Urinary bladder (tissue), 4 donors: ENCODE results near the gene NPIPB2. TPM values are rescaled to one million over a fixed set of nuclear protein-coding genes. Genes with fewer than 3 reads are reported as not detected.
"Not testable (repeated sequence)": the region's sequence is repeated elsewhere in the genome, so short reads cannot be mapped to it uniquely, and the experiment has no call there.

Experiments used
- DNase-seq: peaks from one replicate; pipeline ENCODE4 v3.0.0-alpha.2; 2015; ENCODE audit errors: extremely low spot score
- H3K27ac ChIP-seq: one replicate; pipeline ENCODE4 v1.5.1; 2013; ENCODE audit warnings: low read depth, mild to moderate bottlenecking, moderate library complexity
- H3K36me3 ChIP-seq: one replicate; pipeline ENCODE4 v1.6.1; 2013; ENCODE audit warnings: mild to moderate bottlenecking, moderate library complexity; ENCODE audit not compliant: insufficient read depth
- H3K4me1 ChIP-seq: one replicate; pipeline ENCODE4 v1.6.1; 2013; ENCODE audit warnings: mild to moderate bottlenecking, moderate library complexity; ENCODE audit not compliant: insufficient read depth
- H3K4me3 ChIP-seq: one replicate; pipeline ENCODE4 v1.5.1; 2013; ENCODE audit warnings: low read depth, low read length
- WGBS: extraction: QIAGEN DNeasy Blood & Tissue Kit; methylation state at CpG from one replicate; pipeline ENCODE4 v1.1.7; 2013; 5-methylcytosine and 5-hydroxymethylcytosine counted together
- polyA plus RNA-seq: library from polyadenylated mRNA; stranded (reverse); fragments of 200-250 nt; gene quantifications from one replicate; pipeline ENCODE4 v1.2.3, GENCODE V29; 2013
- total RNA-seq: library from RNA; depleted of rRNA; stranded (reverse); fragments of >200 nt; gene quantifications from one replicate; pipeline ENCODE4 v1.2.3, GENCODE V29; 2014
- donor health status: healthy with polysubstance abuse.
- donor health status: healthy.

Gene NPIPB2
- total and polyA plus RNA-seq, 2 donors = 7.1 to 8.5 TPM

GRCh38 chr16:11948819-11949218 lies 7.0 kb upstream of the NPIPB2 start:
- no peak overlapping the region for H3K4me3 ChIP-seq
- no peaks in the 10 kb centered on the region for H3K36me3 ChIP-seq
- 88% methylated on average over 5 of the region's 5 CpGs for WGBS
- no peak for DNase-seq
- no peaks in the 10 kb centered on the region for H3K4me1 ChIP-seq
- H3K27ac ChIP-seq = no peak overlapping the region

- DNase-seq = no peak
- no peaks in the 10 kb centered on the region for H3K36me3 ChIP-seq
- 83% methylated on average over 3 of the region's 3 CpGs for WGBS
- H3K4me1 ChIP-seq = no peaks in the 10 kb centered on the region
- H3K27ac ChIP-seq = no peak overlapping the region
- no peak overlapping the region for H3K4me3 ChIP-seq
Observed at GRCh38 chr16:11946433-11946832, 4.6 kb upstream of the NPIPB2 start.

GRCh38 chr16:11927350-11927749 lies 14.5 kb downstream of the NPIPB2 start:
- DNase-seq, H3K36me3 ChIP-seq, H3K4me3 ChIP-seq, H3K27ac ChIP-seq, H3K4me1 ChIP-seq: not testable (repeated sequence)
- 85% methylated on average over 13 of the region's 13 CpGs for WGBS

GRCh38 chr16:11924046-11924445 lies 17.8 kb downstream of the NPIPB2 start:
- DNase-seq, H3K27ac ChIP-seq, H3K4me3 ChIP-seq, H3K36me3 ChIP-seq, H3K4me1 ChIP-seq: not testable (repeated sequence)
- WGBS = 80% methylated on average over 10 of the region's 10 CpGs

GRCh38 chr16:11916524-11917285 lies 25.1 kb downstream of the NPIPB2 start:
- H3K36me3 ChIP-seq = no peaks in the 10 kb centered on the region
- DNase-seq = peak; percentile 48
- peaks cover 2% of the 10 kb centered on the region for H3K4me1 ChIP-seq
- 38% methylated on average over 13 of the region's 13 CpGs for WGBS
- H3K4me3 ChIP-seq = peak overlapping the region; percentile 48
- peak overlapping the region; percentile 78 for H3K27ac ChIP-seq

- H3K27ac ChIP-seq = peak within 1 kb of the TSS; percentile 99
- peak; percentile 96 for DNase-seq
- WGBS = under 1% methylated on average over 84 of the region's 84 CpGs
- no peaks in the 10 kb centered on the region for H3K36me3 ChIP-seq
- peaks cover 2% of the 10 kb centered on the region for H3K4me1 ChIP-seq
- H3K4me3 ChIP-seq = peak within 1 kb of the TSS; percentile 97
Observed at GRCh38 chr16:11915644-11916523, 26.0 kb downstream of the NPIPB2 start, which contains the start of gene GSPT1. TSS of gene GSPT1 (minus strand) at chr16:11915956. CDS start at chr16:11915720, 236 bp downstream.

- under 1% methylated on average over 79 of the region's 79 CpGs for WGBS
- H3K4me3 ChIP-seq = peak overlapping the region; percentile 97
- DNase-seq = no peak
- H3K4me1 ChIP-seq = peaks cover 2% of the 10 kb centered on the region
- H3K27ac ChIP-seq = peak overlapping the region; percentile 99
- no peaks in the 10 kb centered on the region for H3K36me3 ChIP-seq
Observed at GRCh38 chr16:11915114-11915643, 26.7 kb downstream of the NPIPB2 start.

DNA sequence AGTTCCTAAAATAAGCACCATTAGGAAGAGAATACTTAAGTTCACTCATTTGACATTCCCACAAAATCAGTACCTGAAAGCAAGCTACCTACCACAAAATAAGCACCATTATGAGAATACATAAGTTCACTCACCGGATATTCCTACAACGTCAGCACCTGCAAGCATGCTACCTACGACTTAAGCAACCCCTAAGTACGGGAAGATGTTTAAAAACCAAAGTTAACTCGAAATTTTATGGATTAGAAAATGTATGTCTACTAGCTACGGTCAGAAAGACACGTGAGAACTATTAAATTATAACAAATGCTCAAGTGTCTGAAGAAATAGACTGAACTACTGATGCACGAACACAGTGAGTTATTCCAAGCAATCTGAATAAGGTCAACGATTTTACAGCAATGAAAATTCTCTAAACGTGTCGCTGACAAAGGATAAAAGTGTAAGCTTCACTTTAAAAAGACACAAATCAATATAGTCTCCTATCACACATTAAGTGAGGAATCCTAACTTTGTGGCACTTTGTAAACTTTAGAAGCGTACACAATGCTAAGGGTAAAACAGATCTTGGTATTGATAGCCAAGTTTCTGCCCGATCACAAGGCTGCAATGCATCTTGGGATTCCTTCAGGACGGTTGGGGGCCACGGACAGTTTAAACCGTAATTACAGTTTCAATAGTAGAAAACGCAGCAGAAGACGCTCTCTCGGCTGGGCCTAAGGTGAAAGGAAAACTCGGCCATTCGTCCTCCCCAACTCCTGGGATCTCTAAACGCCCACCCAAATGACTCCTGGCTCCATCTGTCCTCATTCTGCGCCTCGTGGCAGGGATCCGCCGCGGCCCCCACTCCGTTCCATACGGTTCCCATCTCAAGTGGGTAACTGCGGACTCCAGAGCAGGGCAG lies 27.4 kb downstream of the NPIPB2 start:
- peak overlapping the region; percentile 97 for H3K4me3 ChIP-seq
- 4% methylated on average over 30 of the region's 30 CpGs for WGBS
- DNase-seq = no peak
- no peaks in the 10 kb centered on the region for H3K36me3 ChIP-seq
- peak overlapping the region; percentile 99 for H3K27ac ChIP-seq
- H3K4me1 ChIP-seq = peaks cover 2% of the 10 kb centered on the region

- 69% methylated on average over 12 of the region's 12 CpGs for WGBS
- no peak for DNase-seq
- Histone ChIP-seq H3K4me3 (peak overlapping the region; percentile 7), H3K36me3 (no peaks in the 10 kb centered on the region), H3K4me1 (peaks cover 2% of the 10 kb centered on the region), H3K27ac (no peak overlapping the region)
Observed at GRCh38 chr16:11913425-11914079, 28.3 kb downstream of the NPIPB2 start.

DNA sequence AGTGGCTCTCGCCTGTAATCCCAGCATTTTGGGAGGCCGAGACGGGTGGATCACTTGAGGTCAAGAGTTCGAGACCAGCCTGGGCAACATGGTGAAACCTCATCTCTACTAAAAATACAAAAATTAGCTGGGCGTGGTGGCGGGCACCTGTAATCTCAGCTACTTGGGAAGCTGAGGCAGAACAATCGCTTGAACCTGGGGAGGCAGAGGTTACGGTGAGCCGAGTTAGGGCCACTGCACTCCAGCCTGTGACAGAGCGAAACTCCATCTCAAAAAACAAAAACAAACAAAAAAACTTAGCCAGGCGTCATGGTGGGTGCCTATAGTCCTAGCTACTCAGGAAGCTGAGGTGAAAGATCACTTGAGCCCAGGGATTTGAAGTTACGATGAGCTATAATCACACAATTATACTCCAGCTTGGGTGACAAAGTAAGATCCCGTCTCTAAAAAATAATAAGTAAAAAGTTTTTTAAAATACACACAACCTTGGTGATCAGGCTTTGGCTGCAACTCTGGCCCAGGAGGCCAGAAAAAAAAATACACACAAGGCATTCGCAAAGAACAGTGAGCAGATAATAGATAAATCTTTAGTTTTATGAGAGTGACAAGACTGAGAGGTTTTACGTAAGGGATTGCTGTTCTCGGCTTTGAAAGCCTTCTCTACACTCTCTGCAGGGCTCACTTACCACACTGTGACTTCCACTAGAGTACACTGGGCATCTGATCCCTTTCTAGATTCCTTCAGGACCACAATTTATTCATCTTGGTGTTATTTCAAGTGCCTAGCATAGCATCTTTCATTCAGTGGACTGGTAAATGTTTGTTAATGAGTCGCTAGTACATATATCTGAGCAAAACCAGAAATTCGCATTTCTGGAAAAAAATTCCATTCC lies 31.9 kb downstream of the NPIPB2 start:
- WGBS = 67% methylated on average over 18 of the region's 18 CpGs
- no peak overlapping the region for H3K27ac ChIP-seq
- H3K4me1 ChIP-seq = peaks cover 2% of the 10 kb centered on the region
- DNase-seq = no peak
- H3K4me3 ChIP-seq = no peak overlapping the region
- H3K36me3 ChIP-seq = no peaks in the 10 kb centered on the region

GRCh38 chr16:11907160-11907970 lies 34.5 kb downstream of the NPIPB2 start:
- DNase-seq = no peak
- Histone ChIP-seq H3K36me3 (no peaks in the 10 kb centered on the region), H3K27ac (no peak overlapping the region), H3K4me3 (no peak overlapping the region), H3K4me1 (no peaks in the 10 kb centered on the region)
- 95% methylated on average over 8 of the region's 8 CpGs for WGBS
